CD4-positive, alpha-beta memory T cell (primary cell): ENCODE results near the gene TTC16. TPM values are rescaled to one million over a fixed set of nuclear protein-coding genes. Genes with fewer than 3 reads are reported as not detected.

ENCODE experiments used
- CTCF ChIA-PET: fragments of 350-600 bp; sonication (Branson Sonifier 250); formaldehyde crosslinking; loops from one replicate; lab custom pipeline; 2021; ENCODE audit warnings: inconsistent platforms; ENCODE audit not compliant: partially characterized antibody; lab: Charles Lee
- POLR2A ChIA-PET: fragments of 350-600 bp; sonication (Branson Sonifier 250); formaldehyde crosslinking; loops from one replicate; lab custom pipeline; 2021; ENCODE audit not compliant: partially characterized antibody; lab: Charles Lee
- DNase-seq, 5 donors: peaks; one replicate each; pipeline versions ENCODE4 v3.0.0 to v3.0.0-alpha.2; 2020 to 2022; ENCODE audit warnings: mixed read lengths in 1 of 5
- H3K27ac ChIP-seq: one replicate; pipeline ENCODE4 v1.7.0; 2013; ENCODE audit warnings: low read depth, low read length
- H3K27me3 ChIP-seq: 2 replicates; pipeline ENCODE4 v1.7.0; 2013; ENCODE audit warnings: mild to moderate bottlenecking, low read length, moderate library complexity; ENCODE audit not compliant: insufficient read depth
- H3K36me3 ChIP-seq: 2 replicates; pipeline ENCODE4 v1.7.0; 2013; ENCODE audit warnings: mild to moderate bottlenecking, low read length, moderate library complexity; ENCODE audit not compliant: insufficient read depth
- H3K4me1 ChIP-seq: 2 replicates; pipeline ENCODE4 v1.7.0; 2013; ENCODE audit warnings: mild to moderate bottlenecking, low read length, moderate library complexity; ENCODE audit not compliant: insufficient read depth
- H3K4me3 ChIP-seq, 2 donors: one replicate each; pipeline ENCODE4 v1.7.0; 2013; ENCODE audit warnings: low read length in 2 of 2, mild to moderate bottlenecking in 1 of 2
- H3K9me3 ChIP-seq, 2 donors: one replicate each; pipeline ENCODE4 v1.7.0; 2013; ENCODE audit warnings: low read length in 2 of 2, control low read depth in 1 of 2; ENCODE audit not compliant: control insufficient read depth in 1 of 2
- H3K27ac Mint-ChIP-seq, 7 donors: one replicate each; pipeline ENCODE4 v1.8.0; 2020 to 2021; ENCODE audit warnings: mixed read lengths in 7 of 7, mild to moderate bottlenecking in 6 of 7, inconsistent platforms in 3 of 7, moderate library complexity in 3 of 7
- H3K27me3 Mint-ChIP-seq, 2 donors: one replicate each; pipeline ENCODE4 v1.8.0; 2020 to 2021; ENCODE audit warnings: mixed read lengths in 2 of 2
- H3K36me3 Mint-ChIP-seq, 2 donors: one replicate each; pipeline ENCODE4 v1.8.0; 2020 to 2021; ENCODE audit warnings: mixed read lengths in 2 of 2, inconsistent platforms in 1 of 2, mild to moderate bottlenecking in 1 of 2
- H3K4me1 Mint-ChIP-seq, 4 donors: one replicate each; pipeline ENCODE4 v1.8.0; 2020 to 2021; ENCODE audit warnings: mixed read lengths in 4 of 4, mild to moderate bottlenecking in 1 of 4
- H3K4me3 Mint-ChIP-seq, 8 donors: one replicate each; pipeline ENCODE4 v1.8.0; 2020 to 2021; ENCODE audit warnings: mixed read lengths in 8 of 8, mild to moderate bottlenecking in 7 of 8, moderate library complexity in 6 of 8, inconsistent platforms in 3 of 8
- H3K9me3 Mint-ChIP-seq, 8 donors: one replicate each; pipeline ENCODE4 v1.8.0; 2020 to 2021; ENCODE audit warnings: mixed read lengths in 8 of 8, mild to moderate bottlenecking in 5 of 8, inconsistent platforms in 3 of 8, moderate library complexity in 1 of 8
- intact Hi-C: fragments of 100-400 bp; cut with micrococcal nuclease; formaldehyde crosslinking; loops from one replicate; pipeline ENCODE4 v1.15.1; 2023
- polyA plus RNA-seq, 2 donors: library from polyadenylated mRNA; unstranded; fragments of 300-500 nt; fragmentation: Illumina TruSeq; gene quantifications; one replicate each; pipeline ENCODE4 v1.2.3, GENCODE V29; 2021
- total RNA-seq, 2 experiments: library from RNA; stranded (reverse); gene quantifications; one replicate each; pipeline ENCODE4 v1.2.3, GENCODE V29; 2021

The TTC16 gene
- total and polyA plus RNA-seq, 4 experiments from 2014 or later = 0.09 to 2.6 (median 2.1) TPM

- Mint-ChIP-seq H3K27me3 (no peaks in the 10 kb centered on the region), H3K4me1 (peaks cover 31 to 72% (median 51%) of the 10 kb centered on the region in 4 donors), H3K27ac (peak overlapping the region in 6 of 7 donors; percentile 9 to 60 (median 39)), H3K36me3 (peaks cover 1 to 53% of the 10 kb centered on the region in 2 donors), H3K9me3 (no peaks in the 10 kb centered on the region), H3K4me3 (peak overlapping the region in 4 of 8 donors; percentile 26 to 65 (median 49))
- no peak overlapping the region for H3K27ac ChIP-seq
- ChIA-PET POLR2A (interaction anchor here (15.3 kb wide), 1 partner anchor 10 kb away, joined by 377 read pairs; the partner anchor contains the start of genes CDK9 and SH2D3C), CTCF (interaction anchor here (1.2 to 3.0 kb wide), 2 partner anchors 11 to 96 kb away, joined by 3 to 25 read pairs; partner anchors contain the start of gene CDK9)
- H3K4me1 ChIP-seq = peaks cover 74% of the 10 kb centered on the region
- DNase-seq = no peak
- H3K27me3 ChIP-seq = no peaks in the 10 kb centered on the region
- no peak overlapping the region for H3K4me3 ChIP-seq
- H3K9me3 ChIP-seq = no peaks in the 10 kb centered on the region
- peaks cover 22% of the 10 kb centered on the region for H3K36me3 ChIP-seq
- intact Hi-C loops = no loop called here
These were observed 58.1 kb downstream of the TTC16 start for GRCh38 chr9:127773981-127774380.

GRCh38 chr9:127776195-127776923, 60.5 kb downstream of the TTC16 start:
- H3K27me3 Mint-ChIP-seq = no peaks in the 10 kb centered on the region
- peaks cover 22% of the 10 kb centered on the region for H3K36me3 ChIP-seq
- peaks cover 78% of the 10 kb centered on the region for H3K4me1 ChIP-seq
- CTCF ChIA-PET = interaction anchor here (1.3 to 3.0 kb wide), 5 partner anchors 9 to 94 kb away, joined by 3 to 25 read pairs (median 6); partner anchors contain the start of genes CDK9 and TOR2A
- intact Hi-C loops = loop anchor here (1.0 kb wide), 1 partner anchor 9 kb away; no protein-coding TSS in a partner anchor
- no peaks in the 10 kb centered on the region for H3K9me3 ChIP-seq
- H3K4me3 Mint-ChIP-seq = peak overlapping the region; percentile 99 to 100 (median 100)
- H3K27ac ChIP-seq = peak overlapping the region; percentile 91
- POLR2A ChIA-PET = interaction anchor here (0.8 to 15.3 kb wide), 12 partner anchors 7 to 291 kb away, joined by 3 to 377 read pairs (median 4); partner anchors contain the start of genes CDK9, ENG, NAIF1 and SH2D3C
- H3K9me3 Mint-ChIP-seq = no peaks in the 10 kb centered on the region
- H3K4me3 ChIP-seq = peak overlapping the region; percentile 63 to 97
- peak overlapping the region; percentile 96 to 98 (median 97) for H3K27ac Mint-ChIP-seq
- no peaks in the 10 kb centered on the region for H3K27me3 ChIP-seq
- H3K4me1 Mint-ChIP-seq = peaks cover 19 to 69% (median 47%) of the 10 kb centered on the region in 4 donors
- peaks cover 0 to 41% of the 10 kb centered on the region in 2 donors for H3K36me3 Mint-ChIP-seq
- peak; percentile 76 to 88 (median 80) for DNase-seq

GRCh38 chr9:127776924-127777289, 61.0 kb downstream of the TTC16 start:
- CTCF ChIA-PET = interaction anchor here (1.3 to 3.0 kb wide), 4 partner anchors 8 to 93 kb away, joined by 5 to 25 read pairs (median 9); partner anchors contain the start of genes CDK9 and TOR2A
- Mint-ChIP-seq H3K9me3 (no peaks in the 10 kb centered on the region), H3K36me3 (peaks cover 0 to 36% of the 10 kb centered on the region in 2 donors), H3K27me3 (no peaks in the 10 kb centered on the region), H3K4me3 (peak overlapping the region; percentile 99 to 100 (median 100)), H3K4me1 (peaks cover 17 to 69% (median 48%) of the 10 kb centered on the region in 4 donors), H3K27ac (peak overlapping the region; percentile 96 to 98 (median 97))
- peak overlapping the region; percentile 63 to 97 for H3K4me3 ChIP-seq
- H3K27me3 ChIP-seq = no peaks in the 10 kb centered on the region
- H3K9me3 ChIP-seq = no peaks in the 10 kb centered on the region
- H3K27ac ChIP-seq = peak overlapping the region; percentile 91
- peaks cover 79% of the 10 kb centered on the region for H3K4me1 ChIP-seq
- POLR2A ChIA-PET = interaction anchor here (1.0 to 15.3 kb wide), 11 partner anchors 7 to 291 kb away, joined by 3 to 377 read pairs (median 4); partner anchors contain the start of genes CDK9, ENG, NAIF1 and SH2D3C
- no peak for DNase-seq
- intact Hi-C loops = loop anchor here (1.0 kb wide), 1 partner anchor 8 kb away; no protein-coding TSS in a partner anchor
- peaks cover 19% of the 10 kb centered on the region for H3K36me3 ChIP-seq

- CTCF ChIA-PET = interaction anchor here (1.2 to 2.9 kb wide), 3 partner anchors 14 to 93 kb away, joined by 3 to 12 read pairs (median 11); partner anchors contain the start of gene TOR2A
These were observed 61.6 kb downstream of the TTC16 start for GRCh38 chr9:127777368-127777980.

GRCh38 chr9:127778280-127779135, 62.6 kb downstream of the TTC16 start, which contains the start of gene SH2D3C:
SH2D3C (minus strand) TSS chr9:127778666; CDS start chr9:127778627, 39 bp downstream.
- Histone ChIP-seq H3K36me3 (peaks cover 10% of the 10 kb centered on the region), H3K27me3 (no peaks in the 10 kb centered on the region), H3K4me1 (peaks cover 80% of the 10 kb centered on the region), H3K27ac (peak within 1 kb of the TSS; percentile 91), H3K4me3 (peak within 1 kb of the TSS; percentile 63 to 97), H3K9me3 (no peaks in the 10 kb centered on the region)
- ChIA-PET CTCF (interaction anchor here (1.1 to 2.9 kb wide), 4 partner anchors 9 to 92 kb away, joined by 3 to 12 read pairs (median 12); partner anchors contain the start of gene TOR2A), POLR2A (interaction anchor here (0.6 to 12.3 kb wide), 17 partner anchors 9 to 350 kb away, joined by 3 to 377 read pairs (median 4); partner anchors contain the start of genes ENG, LRSAM1, RPL12 and ST6GALNAC6)
- Mint-ChIP-seq H3K36me3 (peaks cover 0 to 28% of the 10 kb centered on the region in 2 donors), H3K9me3 (no peaks in the 10 kb centered on the region), H3K27me3 (no peaks in the 10 kb centered on the region), H3K27ac (peak within 1 kb of the TSS; percentile 96 to 98 (median 97)), H3K4me1 (peaks cover 25 to 81% (median 57%) of the 10 kb centered on the region in 4 donors), H3K4me3 (peak within 1 kb of the TSS; percentile 99 to 100 (median 100))
- intact Hi-C loops = no loop called here
- peak in 1 of 5 donors; percentile 67 for DNase-seq

More at GRCh38 chr9:127777368-127777980, 61.6 kb downstream of the TTC16 start:
- peak overlapping the region; percentile 91 for H3K27ac ChIP-seq
- Mint-ChIP-seq H3K9me3 (no peaks in the 10 kb centered on the region), H3K4me3 (peak overlapping the region; percentile 99 to 100 (median 100)), H3K4me1 (peaks cover 17 to 71% (median 51%) of the 10 kb centered on the region in 4 donors), H3K27me3 (no peaks in the 10 kb centered on the region), H3K36me3 (peaks cover 0 to 34% of the 10 kb centered on the region in 2 donors), H3K27ac (peak overlapping the region; percentile 96 to 98 (median 97))
- H3K4me3 ChIP-seq = peak overlapping the region; percentile 63 to 97
- no peaks in the 10 kb centered on the region for H3K9me3 ChIP-seq
- H3K4me1 ChIP-seq = peaks cover 80% of the 10 kb centered on the region
- H3K27me3 ChIP-seq = no peaks in the 10 kb centered on the region
- intact Hi-C loops = no loop called here
- DNase-seq = no peak
- peaks cover 18% of the 10 kb centered on the region for H3K36me3 ChIP-seq
- POLR2A ChIA-PET = interaction anchor here (1.6 to 12.3 kb wide), 3 partner anchors 8 to 327 kb away, joined by 3 to 377 read pairs (median 13); partner anchors contain the start of genes LRSAM1, RPL12 and TOR2A
